ENCODE measurements around the gene SLX4IP.
"Not testable (repeated sequence)": the region's sequence is repeated elsewhere in the genome, so short reads cannot be mapped to it uniquely, and the experiment has no call there.

Gene SLX4IP

GRCh38 chr20:10605547-10606195, 170.6 kb downstream of the SLX4IP start:
- H3K4me1 ChIP-seq (ENCODE audit: control insufficient read depth, insufficient read depth, low read length) = no peaks in the 10 kb centered on the region; the same call in 1 of the 2 replicates
- H3K4me3 ChIP-seq (ENCODE audit: low read depth, low read length) = no peak overlapping the region
- no peak overlapping the region for H3K27ac ChIP-seq (ENCODE audit: low read depth, low read length)
- H3K9me3 ChIP-seq (ENCODE audit: control insufficient read depth, insufficient read depth, low read length) = no peaks in the 10 kb centered on the region
- peaks cover 4% of the 10 kb centered on the region; the same call in 1 of the 2 replicates for H3K36me3 ChIP-seq (ENCODE audit: control insufficient read depth, insufficient read depth, low read length)
- H3K27me3 ChIP-seq (ENCODE audit: control insufficient read depth, insufficient read depth, low read length) = no peaks in the 10 kb centered on the region
- H3K9ac ChIP-seq (ENCODE audit: low read depth, low read length) = no peak overlapping the region

DNA sequence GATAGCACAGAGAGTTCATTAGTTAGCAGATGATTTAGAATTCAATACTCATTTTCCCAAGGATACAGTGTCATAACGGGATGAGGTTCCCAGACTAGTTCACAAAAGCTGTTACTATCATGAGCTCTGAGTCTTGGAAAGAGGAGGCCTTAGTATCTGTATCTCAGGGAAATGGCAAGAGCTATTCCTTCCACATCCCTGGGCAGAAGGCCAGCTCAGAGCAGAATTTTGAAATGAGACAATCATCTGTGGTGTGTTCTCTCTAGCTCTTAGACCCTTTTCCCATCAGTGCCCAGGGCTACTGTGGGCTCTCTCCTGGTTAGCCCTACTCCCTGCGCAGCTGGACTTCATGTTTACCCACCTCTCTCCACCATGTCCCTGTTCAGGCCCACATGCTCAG, 174.2 kb downstream of the SLX4IP start:
- no peak overlapping the region for H3K4me3 ChIP-seq (ENCODE audit: low read depth, low read length)
- H3K9ac ChIP-seq (ENCODE audit: low read depth, low read length) = no peak overlapping the region
- H3K4me1 ChIP-seq (ENCODE audit: control insufficient read depth, insufficient read depth, low read length) = no peaks in the 10 kb centered on the region; the same call in 1 of the 2 replicates
- no peak overlapping the region for H3K27ac ChIP-seq (ENCODE audit: low read depth, low read length)
- no peaks in the 10 kb centered on the region for H3K9me3 ChIP-seq (ENCODE audit: control insufficient read depth, insufficient read depth, low read length)
- H3K36me3 ChIP-seq (ENCODE audit: control insufficient read depth, insufficient read depth, low read length) = no peaks in the 10 kb centered on the region
- H3K27me3 ChIP-seq (ENCODE audit: control insufficient read depth, insufficient read depth, low read length) = no peaks in the 10 kb centered on the region

- no peak overlapping the region for H3K27ac ChIP-seq (ENCODE audit: low read depth, low read length)
- H3K27me3 ChIP-seq (ENCODE audit: control insufficient read depth, insufficient read depth, low read length) = no peaks in the 10 kb centered on the region
- no peaks in the 10 kb centered on the region for H3K4me1 ChIP-seq (ENCODE audit: control insufficient read depth, insufficient read depth, low read length)
- H3K9ac ChIP-seq (ENCODE audit: low read depth, low read length) = no peak overlapping the region
- H3K4me3 ChIP-seq (ENCODE audit: low read depth, low read length) = no peak overlapping the region
- H3K36me3 ChIP-seq (ENCODE audit: control insufficient read depth, insufficient read depth, low read length) = no peaks in the 10 kb centered on the region
- no peaks in the 10 kb centered on the region for H3K9me3 ChIP-seq (ENCODE audit: control insufficient read depth, insufficient read depth, low read length)
These were observed 174.7 kb downstream of the SLX4IP start for GRCh38 chr20:10609770-10610169.

DNA sequence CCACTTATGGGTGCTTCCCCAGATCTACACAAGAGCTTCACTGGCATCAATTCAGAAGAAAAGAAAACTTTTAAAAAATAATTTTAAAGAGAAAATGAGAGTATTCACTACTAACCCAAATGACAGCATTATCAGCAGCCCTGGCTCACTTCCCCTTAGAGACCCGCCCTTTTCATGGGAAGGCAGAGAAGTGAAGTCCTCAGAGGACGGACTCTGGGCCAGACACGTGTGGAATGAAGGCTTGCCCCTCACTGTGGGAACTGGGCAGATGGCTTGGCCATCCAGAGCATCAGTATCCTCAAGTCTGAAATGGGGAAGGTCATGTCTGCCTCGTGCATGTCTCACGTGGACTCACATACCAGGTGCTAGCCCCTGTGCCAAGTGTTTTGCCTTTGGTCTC, 175.1 kb downstream of the SLX4IP start:
- Histone ChIP-seq H3K9me3 (ENCODE audit: control insufficient read depth, insufficient read depth, low read length) (no peaks in the 10 kb centered on the region), H3K4me1 (ENCODE audit: control insufficient read depth, insufficient read depth, low read length) (no peaks in the 10 kb centered on the region), H3K27ac (ENCODE audit: low read depth, low read length) (no peak overlapping the region), H3K9ac (ENCODE audit: low read depth, low read length) (no peak overlapping the region), H3K4me3 (ENCODE audit: low read depth, low read length) (no peak overlapping the region), H3K27me3 (ENCODE audit: control insufficient read depth, insufficient read depth, low read length) (no peaks in the 10 kb centered on the region), H3K36me3 (ENCODE audit: control insufficient read depth, insufficient read depth, low read length) (no peaks in the 10 kb centered on the region)

- H3K9ac ChIP-seq (ENCODE audit: low read depth, low read length) = no peak overlapping the region
- no peaks in the 10 kb centered on the region for H3K27me3 ChIP-seq (ENCODE audit: control insufficient read depth, insufficient read depth, low read length)
- H3K9me3 ChIP-seq (ENCODE audit: control insufficient read depth, insufficient read depth, low read length) = no peaks in the 10 kb centered on the region
- no peaks in the 10 kb centered on the region for H3K4me1 ChIP-seq (ENCODE audit: control insufficient read depth, insufficient read depth, low read length)
- no peak overlapping the region for H3K4me3 ChIP-seq (ENCODE audit: low read depth, low read length)
- no peaks in the 10 kb centered on the region for H3K36me3 ChIP-seq (ENCODE audit: control insufficient read depth, insufficient read depth, low read length)
- no peak overlapping the region for H3K27ac ChIP-seq (ENCODE audit: low read depth, low read length)
These were observed 176.3 kb downstream of the SLX4IP start for GRCh38 chr20:10611357-10611756.

DNA sequence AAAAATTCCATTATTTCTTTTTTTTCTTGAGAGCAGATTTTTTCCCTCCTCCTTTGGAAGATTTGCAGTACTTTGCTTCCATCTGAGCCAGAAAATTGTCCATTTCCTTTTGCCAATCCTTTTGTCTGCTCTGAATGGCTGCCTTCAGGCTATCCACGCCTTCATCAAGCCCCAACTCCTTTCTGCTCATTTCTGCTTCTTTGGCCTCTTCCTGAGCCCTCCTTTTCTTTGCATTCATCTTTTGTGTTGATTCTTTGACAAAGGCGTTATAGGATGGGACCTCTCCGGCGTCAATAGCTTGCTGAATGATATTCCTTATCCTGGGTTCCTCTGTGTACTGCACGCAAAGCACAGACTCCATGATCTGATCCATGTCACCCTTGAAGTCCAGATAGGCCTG, 178.3 kb downstream of the SLX4IP start:
- not testable (repeated sequence) for H3K4me3 ChIP-seq (ENCODE audit: low read depth, low read length); H3K4me1 ChIP-seq (ENCODE audit: control insufficient read depth, insufficient read depth, low read length); H3K9ac ChIP-seq (ENCODE audit: low read depth, low read length); H3K27ac ChIP-seq (ENCODE audit: low read depth, low read length); H3K9me3 ChIP-seq (ENCODE audit: control insufficient read depth, insufficient read depth, low read length); H3K36me3 ChIP-seq (ENCODE audit: control insufficient read depth, insufficient read depth, low read length); H3K27me3 ChIP-seq (ENCODE audit: control insufficient read depth, insufficient read depth, low read length)

DNA sequence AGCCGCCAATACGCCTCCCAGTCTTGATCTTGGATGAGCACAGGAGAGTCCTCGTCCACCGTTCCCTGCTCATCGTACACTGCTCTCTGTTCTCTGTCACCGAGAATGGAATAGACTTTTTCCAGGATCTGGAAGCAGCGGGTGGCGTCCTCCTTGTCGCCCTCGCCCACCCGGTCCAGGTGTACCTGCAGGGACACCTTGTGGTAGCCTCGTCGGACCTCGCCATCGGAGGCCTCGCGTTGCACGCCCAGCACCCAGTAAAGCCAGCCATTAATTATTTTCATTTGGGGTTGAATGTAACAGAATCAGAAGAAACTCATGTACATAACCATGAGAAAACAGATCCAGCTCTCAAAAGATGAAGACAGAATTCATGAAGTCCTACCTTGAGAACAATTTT, 178.8 kb downstream of the SLX4IP start:
- Histone ChIP-seq H3K4me3 (ENCODE audit: low read depth, low read length) (no peak overlapping the region), H3K9me3 (ENCODE audit: control insufficient read depth, insufficient read depth, low read length) (no peaks in the 10 kb centered on the region), H3K9ac (ENCODE audit: low read depth, low read length) (no peak overlapping the region), H3K4me1 (ENCODE audit: control insufficient read depth, insufficient read depth, low read length) (peaks cover 10% of the 10 kb centered on the region), H3K27me3 (ENCODE audit: control insufficient read depth, insufficient read depth, low read length) (no peaks in the 10 kb centered on the region), H3K36me3 (ENCODE audit: control insufficient read depth, insufficient read depth, low read length) (no peaks in the 10 kb centered on the region), H3K27ac (ENCODE audit: low read depth, low read length) (no peak overlapping the region)

GRCh38 chr20:10616212-10616611, 181.1 kb downstream of the SLX4IP start:
- Histone ChIP-seq H3K27ac (ENCODE audit: low read depth, low read length) (no peak overlapping the region), H3K36me3 (ENCODE audit: control insufficient read depth, insufficient read depth, low read length) (no peaks in the 10 kb centered on the region), H3K4me1 (ENCODE audit: control insufficient read depth, insufficient read depth, low read length) (peaks cover 23% of the 10 kb centered on the region), H3K27me3 (ENCODE audit: control insufficient read depth, insufficient read depth, low read length) (no peaks in the 10 kb centered on the region), H3K4me3 (ENCODE audit: low read depth, low read length) (no peak overlapping the region), H3K9ac (ENCODE audit: low read depth, low read length) (no peak overlapping the region), H3K9me3 (ENCODE audit: control insufficient read depth, insufficient read depth, low read length) (no peaks in the 10 kb centered on the region)

DNA sequence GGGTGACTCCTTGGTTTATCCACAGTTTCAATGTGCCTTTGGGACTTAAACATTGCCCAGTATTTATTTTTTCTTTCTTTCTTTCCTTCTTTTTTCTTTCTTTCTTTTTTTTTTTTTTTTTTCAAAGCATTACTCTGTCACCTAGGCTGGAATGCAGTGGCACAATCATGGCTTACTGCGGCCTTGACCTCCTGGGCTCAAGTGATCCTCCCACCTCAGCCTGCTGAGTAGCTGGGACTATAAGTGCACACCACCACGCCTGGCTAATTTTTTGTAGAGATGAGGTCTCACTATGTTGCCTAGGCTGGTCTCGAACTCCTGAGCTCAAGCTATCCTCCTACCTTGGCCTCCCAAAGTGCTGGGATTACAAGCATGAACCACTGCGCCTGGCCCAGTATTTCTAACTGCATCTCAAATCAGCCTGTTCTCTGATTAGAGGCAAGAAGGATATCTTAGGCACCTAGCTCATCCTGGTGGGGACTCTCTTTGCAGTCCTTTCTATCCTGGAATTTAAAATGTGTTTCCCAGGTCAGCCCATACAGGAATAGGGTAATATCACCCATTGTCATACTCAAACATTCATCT, 182.5 kb downstream of the SLX4IP start:
- H3K27me3 ChIP-seq (ENCODE audit: control insufficient read depth, insufficient read depth, low read length); H3K9me3 ChIP-seq (ENCODE audit: control insufficient read depth, insufficient read depth, low read length): not testable (repeated sequence)

GRCh38 chr20:10618611-10619245, 183.6 kb downstream of the SLX4IP start:
- Histone ChIP-seq H3K4me3 (ENCODE audit: low read depth, low read length) (0 out of 2 replicates have a peak overlapping the region, but pooled peaks have one; percentile 16), H3K27ac (ENCODE audit: low read depth, low read length) (peak overlapping the region; percentile 88), H3K9ac (ENCODE audit: low read depth, low read length) (no peak overlapping the region)

More for the DNA sequence above, 182.5 kb downstream of the SLX4IP start:
- peaks cover 23% of the 10 kb centered on the region for H3K4me1 ChIP-seq (ENCODE audit: control insufficient read depth, insufficient read depth, low read length)
- H3K4me3 ChIP-seq (ENCODE audit: low read depth, low read length); H3K9ac ChIP-seq (ENCODE audit: low read depth, low read length); H3K27ac ChIP-seq (ENCODE audit: low read depth, low read length); H3K36me3 ChIP-seq (ENCODE audit: control insufficient read depth, insufficient read depth, low read length): not testable (repeated sequence)

GRCh38 chr20:10619427-10619826, 184.3 kb downstream of the SLX4IP start:
- Histone ChIP-seq H3K4me1 (ENCODE audit: control insufficient read depth, insufficient read depth, low read length) (peaks cover 23% of the 10 kb centered on the region), H3K27me3 (ENCODE audit: control insufficient read depth, insufficient read depth, low read length) (no peaks in the 10 kb centered on the region), H3K36me3 (ENCODE audit: control insufficient read depth, insufficient read depth, low read length) (no peaks in the 10 kb centered on the region), H3K4me3 (ENCODE audit: low read depth, low read length) (peak overlapping the region; percentile 16; the same call in 1 of the 2 replicates), H3K27ac (ENCODE audit: low read depth, low read length) (peak overlapping the region; percentile 88), H3K9me3 (ENCODE audit: control insufficient read depth, insufficient read depth, low read length) (no peaks in the 10 kb centered on the region), H3K9ac (ENCODE audit: low read depth, low read length) (no peak overlapping the region)

More at GRCh38 chr20:10618611-10619245, 183.6 kb downstream of the SLX4IP start:
- no peaks in the 10 kb centered on the region for H3K9me3 ChIP-seq (ENCODE audit: control insufficient read depth, insufficient read depth, low read length)
- no peaks in the 10 kb centered on the region for H3K36me3 ChIP-seq (ENCODE audit: control insufficient read depth, insufficient read depth, low read length)
- peaks cover 23% of the 10 kb centered on the region for H3K4me1 ChIP-seq (ENCODE audit: control insufficient read depth, insufficient read depth, low read length)
- no peaks in the 10 kb centered on the region for H3K27me3 ChIP-seq (ENCODE audit: control insufficient read depth, insufficient read depth, low read length)
